ENCODE measurements around the gene MMP24OS. TPM values are rescaled to one million over a fixed set of nuclear protein-coding genes. Genes with fewer than 3 reads are reported as not detected.

The MMP24OS gene
- polyA plus RNA-seq, 3 donors, result 9.5 to 43.9 (median 9.6) TPM

DNA sequence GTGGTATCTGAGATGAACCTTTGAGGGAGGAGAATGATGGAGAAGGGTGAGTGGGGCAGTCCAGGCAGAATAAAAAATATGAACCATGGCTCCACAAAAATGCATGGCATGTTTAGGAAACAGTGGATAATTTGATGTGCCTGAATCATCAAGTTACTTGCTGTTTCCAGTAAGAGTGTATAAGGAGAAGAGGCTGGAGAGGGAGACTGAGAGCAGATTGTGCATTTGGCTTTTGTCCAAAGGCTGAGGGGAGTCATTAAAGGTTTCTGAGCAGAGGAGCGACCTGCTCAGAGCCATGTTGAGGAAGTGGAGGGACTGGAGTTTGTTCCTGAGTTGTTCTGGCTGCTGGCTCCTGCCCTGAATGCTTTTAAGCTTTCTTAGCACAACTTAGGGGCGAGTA, 45.3 kb downstream of the MMP24OS start:
- Mint-ChIP-seq H3K27me3 (ENCODE audit: low read depth in 3 of 3) (peaks cover 13 to 16% (median 14%) of the 10 kb centered on the region in 3 donors), H3K4me3 (no peak overlapping the region), H3K9me3 (peaks cover 0 to 6% (median 3%) of the 10 kb centered on the region in 7 donors), H3K36me3 (peaks cover 28 to 44% of the 10 kb centered on the region in 2 donors), H3K27ac (peak overlapping the region in 1 of 7 donors; percentile 12), H3K4me1 (no peaks in the 10 kb centered on the region)
- no peak overlapping the region for H3K4me3 ChIP-seq (replicated peaks in 1 of 3; ENCODE audit: low read depth in 2 of 3, low read length in 3 of 3)
- intact Hi-C loops (cut with micrococcal nuclease), result no loop called here
- peaks cover 10 to 14% of the 10 kb centered on the region in 2 donors for H3K27me3 ChIP-seq (ENCODE audit: control insufficient read depth in 2 of 2, insufficient read depth in 2 of 2, low read length in 2 of 2)
- WGBS (ENCODE audit: insufficient coverage), result 75% methylated on average over 2 of the region's 2 CpGs
- DNase-seq, result no peak
- peaks cover 1% of the 10 kb centered on the region for H4K20me1 ChIP-seq (ENCODE audit: insufficient read depth, low read length)
- no peak overlapping the region for H2AFZ ChIP-seq (ENCODE audit: insufficient read depth, low read depth, low read length, poor library complexity, severe bottlenecking)
- TF ChIP-seq, protein P1, sequence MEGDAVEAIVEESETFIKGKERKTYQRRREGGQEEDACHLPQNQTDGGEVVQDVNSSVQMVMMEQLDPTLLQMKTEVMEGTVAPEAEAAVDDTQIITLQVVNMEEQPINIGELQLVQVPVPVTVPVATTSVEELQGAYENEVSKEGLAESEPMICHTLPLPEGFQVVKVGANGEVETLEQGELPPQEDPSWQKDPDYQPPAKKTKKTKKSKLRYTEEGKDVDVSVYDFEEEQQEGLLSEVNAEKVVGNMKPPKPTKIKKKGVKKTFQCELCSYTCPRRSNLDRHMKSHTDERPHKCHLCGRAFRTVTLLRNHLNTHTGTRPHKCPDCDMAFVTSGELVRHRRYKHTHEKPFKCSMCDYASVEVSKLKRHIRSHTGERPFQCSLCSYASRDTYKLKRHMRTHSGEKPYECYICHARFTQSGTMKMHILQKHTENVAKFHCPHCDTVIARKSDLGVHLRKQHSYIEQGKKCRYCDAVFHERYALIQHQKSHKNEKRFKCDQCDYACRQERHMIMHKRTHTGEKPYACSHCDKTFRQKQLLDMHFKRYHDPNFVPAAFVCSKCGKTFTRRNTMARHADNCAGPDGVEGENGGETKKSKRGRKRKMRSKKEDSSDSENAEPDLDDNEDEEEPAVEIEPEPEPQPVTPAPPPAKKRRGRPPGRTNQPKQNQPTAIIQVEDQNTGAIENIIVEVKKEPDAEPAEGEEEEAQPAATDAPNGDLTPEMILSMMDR (IDR thresholded peaks at IDR 0.05), result no peak
- no peak overlapping the region for H3K9ac ChIP-seq (ENCODE audit: insufficient read depth, low read length, poor library complexity, severe bottlenecking)
- no peaks in the 10 kb centered on the region for H3K9me3 ChIP-seq (replicated peaks in 1 of 2; ENCODE audit: control insufficient read depth in 1 of 2, insufficient read depth in 1 of 2, low read length in 2 of 2)
- no peak overlapping the region for H3K27ac ChIP-seq (ENCODE audit: low read depth in 1 of 2, low read length in 2 of 2)
- no peaks in the 10 kb centered on the region for H3K4me1 ChIP-seq (ENCODE audit: control insufficient read depth in 1 of 2, insufficient read depth in 2 of 2, low read length in 2 of 2)
- peaks cover 0 to 5% of the 10 kb centered on the region in 2 donors for H3K36me3 ChIP-seq (replicated peaks in 1 of 2; ENCODE audit: control insufficient read depth in 1 of 2, insufficient read depth in 2 of 2, low read length in 2 of 2)
- H3K79me2 ChIP-seq (ENCODE audit: insufficient read depth, low read length), result no peaks in the 10 kb centered on the region
- no peak overlapping the region for H3K4me2 ChIP-seq (replicated peaks; ENCODE audit: extremely low read depth, low read length, poor library complexity, severe bottlenecking)

DNA sequence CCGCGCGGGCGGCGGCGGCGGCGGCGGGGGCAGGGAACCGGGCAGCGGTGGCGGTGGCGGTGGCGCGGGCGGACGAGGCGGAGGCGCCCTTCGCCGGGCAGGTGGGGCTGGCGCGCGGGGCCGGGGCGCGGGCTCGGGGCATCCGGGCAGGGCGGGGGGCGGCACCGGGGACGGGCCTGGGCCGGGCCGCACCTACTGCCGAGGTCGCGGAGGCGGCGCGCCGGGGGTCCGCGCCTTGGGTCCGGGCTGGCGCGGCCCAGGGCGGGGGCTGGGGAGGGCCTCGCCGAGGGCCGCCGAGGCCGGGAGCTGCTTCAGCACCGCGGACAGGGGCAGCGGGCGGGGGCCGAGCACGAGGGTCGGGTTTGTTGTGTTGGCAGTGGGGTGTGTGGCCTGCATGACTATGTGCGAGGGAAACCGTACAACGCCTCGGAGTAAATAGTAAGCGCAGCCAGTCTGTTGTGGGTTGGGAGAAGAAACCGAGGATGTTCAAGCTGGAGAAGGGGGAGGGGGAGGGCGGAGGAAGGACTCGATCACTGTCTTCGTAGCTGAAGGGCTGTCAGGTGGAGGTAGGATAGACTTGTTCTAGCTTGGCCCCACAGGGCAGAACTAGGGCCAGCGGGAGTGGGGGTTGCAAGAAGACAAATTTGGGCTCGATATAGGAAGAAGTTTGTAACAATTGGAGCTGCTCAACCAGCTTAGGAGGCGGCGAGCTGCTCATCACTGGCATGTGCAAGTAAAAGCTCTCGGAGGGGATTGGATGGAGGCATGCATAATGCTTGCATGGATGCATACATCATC, 50.8 kb downstream of the MMP24OS start:
- Histone ChIP-seq H3K79me2 (ENCODE audit: insufficient read depth, low read length) (no peaks in the 10 kb centered on the region), H3K9ac (ENCODE audit: insufficient read depth, low read length, poor library complexity, severe bottlenecking) (no peak overlapping the region), H3K36me3 (replicated peaks in 1 of 2; ENCODE audit: control insufficient read depth in 1 of 2, insufficient read depth in 2 of 2, low read length in 2 of 2) (no peaks in the 10 kb centered on the region), H3K4me3 (replicated peaks in 1 of 3; ENCODE audit: low read depth in 2 of 3, low read length in 3 of 3) (peak overlapping the region in 1 of 3 experiments; percentile 30), H3K4me2 (replicated peaks; ENCODE audit: extremely low read depth, low read length, poor library complexity, severe bottlenecking) (peak overlapping the region; percentile 39), H3K9me3 (replicated peaks in 1 of 2; ENCODE audit: control insufficient read depth in 1 of 2, insufficient read depth in 1 of 2, low read length in 2 of 2) (peaks cover 0 to 4% of the 10 kb centered on the region in 2 donors), H3K27me3 (ENCODE audit: control insufficient read depth in 2 of 2, insufficient read depth in 2 of 2, low read length in 2 of 2) (peaks cover 36 to 44% of the 10 kb centered on the region in 2 donors), H3K4me1 (ENCODE audit: control insufficient read depth in 1 of 2, insufficient read depth in 2 of 2, low read length in 2 of 2) (peaks cover 2 to 5% of the 10 kb centered on the region in 2 donors), H4K20me1 (ENCODE audit: insufficient read depth, low read length) (peaks cover 19% of the 10 kb centered on the region), H2AFZ (ENCODE audit: insufficient read depth, low read depth, low read length, poor library complexity, severe bottlenecking) (no peak overlapping the region), H3K27ac (ENCODE audit: low read depth in 1 of 2, low read length in 2 of 2) (no peak overlapping the region)
- H3K27me3 Mint-ChIP-seq (ENCODE audit: low read depth in 3 of 3), result peaks cover 35 to 45% (median 44%) of the 10 kb centered on the region in 3 donors
- WGBS (ENCODE audit: insufficient coverage), result 6% methylated on average over 71 of the region's 74 CpGs
- H3K4me3 Mint-ChIP-seq, result peak overlapping the region; percentile 69 to 91
- H3K36me3 Mint-ChIP-seq, result peaks cover 27 to 39% of the 10 kb centered on the region in 2 donors
- H3K27ac Mint-ChIP-seq, result no peak overlapping the region
- H3K4me1 Mint-ChIP-seq, result peaks cover 13% of the 10 kb centered on the region
- intact Hi-C loops (cut with micrococcal nuclease), result no loop called here
- H3K9me3 Mint-ChIP-seq, result peaks cover 0 to 16% (median 8%) of the 10 kb centered on the region in 7 donors
- no peak for DNase-seq
- TF ChIP-seq, protein P1 (IDR thresholded peaks at IDR 0.05), result no peak

Other genes with a start within 250 kb of the MMP24OS start
- 10 to 100 TPM; 80.8 to 98.4 (median 88.6) TPM for gene TRPC4AP, start 185.3 kb downstream of the MMP24OS start, polyA plus RNA-seq
- 10 to 100 TPM; 39.5 to 86.1 (median 75.6) TPM for gene EDEM2, start 130.8 kb downstream of the MMP24OS start, polyA plus RNA-seq
- 1 to 10 TPM in 1 of 3 donors, under 1 TPM in 2; 0.43 to 1.1 (median 0.90) TPM for gene PROCR, start 106.0 kb downstream of the MMP24OS start, polyA plus RNA-seq
- gene MMP24, start 51.4 kb downstream of the MMP24OS start, polyA plus RNA-seq, result under 1 TPM in 1 of 3 donors, not detected in 2; 0.14 TPM
- 100 to 1,000 TPM in 2 of 3 donors, 10 to 100 TPM in 1; 94.3 to 222 (median 190) TPM for gene EIF6, start 6.7 kb upstream of the MMP24OS start, polyA plus RNA-seq
- gene FAM83C, start 14.3 kb upstream of the MMP24OS start, polyA plus RNA-seq, result not detected
- gene UQCC1, start 133.9 kb upstream of the MMP24OS start, polyA plus RNA-seq, result 10 to 100 TPM in 1 of 3 donors, 1 to 10 TPM in 2; 8.5 to 15.6 (median 9.8) TPM
- gene GDF5, start 160.1 kb upstream of the MMP24OS start, polyA plus RNA-seq, result not detected
- gene CEP250, start 177.5 kb upstream of the MMP24OS start, polyA plus RNA-seq, result 1 to 10 TPM in 2 of 3 donors, under 1 TPM in 1; 0.81 to 5.9 (median 1.2) TPM